K562 (cell line): ENCODE measurements around the gene SLC7A1. TPM values are rescaled to one million over a fixed set of nuclear protein-coding genes. Genes with fewer than 3 reads are reported as not detected.

ENCODE experiments used
- ATAC-seq: fragments of 200-7000 bp; cut with Tn5 transposase; 3 replicates; pipeline ENCODE4 v1.9.1; 2020; ENCODE audit warnings: moderate library complexity
- BruUV-seq: library from RNA; stranded (reverse); fragments of 400-500 nt; replicated peaks from 2 replicates; lab custom pipeline; 2021; lab: Mats Ljungman, UMichigan
- CTCF ChIA-PET: fragments of 300-600 bp; formaldehyde crosslinking; extraction: SDS; loops from one replicate; lab custom pipeline; 2021; ENCODE audit warnings: low intra/inter-chr PET ratio; lab: Yijun Ruan, JAX
- POLR2A ChIA-PET: fragments of 300-600, 350-650 bp; sonication (Branson Sonifier 250); formaldehyde crosslinking; extraction: SDS; loops from one replicate; lab custom pipeline; 2021; ENCODE audit warnings: antibody characterized with exemption, inconsistent platforms; lab: Yijun Ruan, JAX
- DNase-seq, 4 experiments: peaks; one replicate each; pipeline versions ENCODE4 v3.0.0 to v3.0.0-alpha.2; 2011 to 2018; ENCODE audit warnings: low spot score in 3 of 4, mixed read lengths in 3 of 4; ENCODE audit errors: extremely low read depth in 1 of 4
- FAIRE-seq: peaks from 2 replicates; lab custom pipeline; 2011; peaks lifted over from hg19 to GRCh38; lab: Jason Lieb, UNC
- H2AFZ ChIP-seq: 2 replicates; pipeline ENCODE4 v1.6.0; 2011; ENCODE audit warnings: low read depth, low read length, control low read depth, inconsistent platforms
- H3K27ac ChIP-seq: fragments of 200-600 bp; 3 replicates; pipeline ENCODE4 v1.8.0; 2011; ENCODE audit warnings: low read depth, mild to moderate bottlenecking, control low read depth, inconsistent platforms, low read length, moderate library complexity, mixed read lengths; ENCODE audit errors: extremely low read depth
- H3K27me3 ChIP-seq, 2 experiments: fragments of 300-600 bp in 1 of 2; 2 replicates in 1 of 2; 3 replicates in 1 of 2; pipeline versions ENCODE4 v1.6.0 to v1.8.0; 2011; ENCODE audit warnings: inconsistent platforms in 2 of 2, low read length in 2 of 2, mild to moderate bottlenecking in 1 of 2, mixed read lengths in 1 of 2, moderate library complexity in 1 of 2; ENCODE audit not compliant: control insufficient read depth in 2 of 2, insufficient read depth in 2 of 2
- H3K36me3 ChIP-seq: fragments of 300-600 bp; 3 replicates; pipeline ENCODE4 v1.8.0; 2011; ENCODE audit warnings: mild to moderate bottlenecking, low read length, inconsistent platforms; ENCODE audit not compliant: control insufficient read depth, insufficient read depth
- H3K4me1 ChIP-seq, 2 experiments: fragments of 200-600 bp in 1 of 2; replicated peaks in 1 of 2; 2 replicates in 1 of 2; 3 replicates in 1 of 2; pipeline versions ENCODE4 v1.5.1 to v1.8.0; 2011; ENCODE audit warnings: inconsistent platforms in 2 of 2, low read length in 2 of 2, mild to moderate bottlenecking in 1 of 2, mixed read lengths in 1 of 2, moderate library complexity in 1 of 2; ENCODE audit not compliant: control insufficient read depth in 2 of 2, insufficient read depth in 2 of 2
- H3K4me2 ChIP-seq: 2 replicates; pipeline ENCODE4 v1.6.1; 2011; ENCODE audit warnings: low read length, control low read depth, inconsistent platforms, mixed read lengths; ENCODE audit not compliant: insufficient read depth
- H3K4me3 ChIP-seq: fragments of 200-600 bp; sonication (generic), shearing (Covaris generic); 2 replicates; pipeline ENCODE4 v1.5.1; 2016; ENCODE audit warnings: control low read depth, inconsistent platforms
- H3K79me2 ChIP-seq: fragments of 200-600 bp; 3 replicates; pipeline ENCODE4 v1.8.0; 2011; ENCODE audit warnings: low read length, inconsistent platforms; ENCODE audit not compliant: control insufficient read depth, insufficient read depth
- H3K9ac ChIP-seq, 2 experiments: 2 replicates each; pipeline versions ENCODE4 v1.6.0 to v1.6.1; 2011; ENCODE audit warnings: low read depth in 2 of 2, low read length in 2 of 2, control low read depth in 1 of 2, inconsistent platforms in 1 of 2, mild to moderate bottlenecking in 1 of 2, mixed read lengths in 1 of 2; ENCODE audit not compliant: insufficient read depth in 1 of 2
- H3K9me1 ChIP-seq: one replicate; pipeline ENCODE4 v1.6.0; 2011; ENCODE audit warnings: inconsistent platforms, mild to moderate bottlenecking, low read length, moderate library complexity; ENCODE audit not compliant: control insufficient read depth, insufficient read depth
- H3K9me3 ChIP-seq: replicated peaks from 2 replicates; pipeline ENCODE4 v1.5.1; 2011; ENCODE audit warnings: low read depth, low read length, inconsistent platforms; ENCODE audit not compliant: control insufficient read depth, insufficient read depth
- H4K20me1 ChIP-seq: replicated peaks from 2 replicates; pipeline ENCODE4 v1.6.1; 2011; ENCODE audit warnings: low read length, inconsistent platforms, mixed read lengths; ENCODE audit not compliant: control insufficient read depth, insufficient read depth
- CTCF ChIP-seq, 3 experiments: IDR thresholded peaks in 2 of 3; conservative IDR thresholded peaks in 1 of 3; 2 replicates each; pipeline ENCODE4 v1.5.1; 2011 to 2012; ENCODE audit warnings: low read length in 3 of 3, mild to moderate bottlenecking in 3 of 3, control low read depth in 2 of 3, improper control_type of control experiment in 1 of 3, inconsistent platforms in 1 of 3, low read depth in 1 of 3, mixed read lengths in 1 of 3, moderate library complexity in 1 of 3; ENCODE audit not compliant: insufficient read depth in 2 of 3
- KLF13 ChIP-seq: fragments of 450-650 bp; IDR thresholded peaks from 2 replicates; pipeline ENCODE4 v1.6.1; 2016; ENCODE audit warnings: missing genetic modification characterization, low read depth, mild to moderate bottlenecking, missing compliant biosample characterization, moderate library complexity, borderline replicate concordance
- PHF21A ChIP-seq: fragments of 450-650 bp; IDR thresholded peaks from 2 replicates; pipeline ENCODE4 v1.6.1; 2017; ENCODE audit warnings: low read depth, borderline replicate concordance
- TBP ChIP-seq: optimal IDR thresholded peaks from 2 replicates; pipeline ENCODE3; 2011; ENCODE audit warnings: low read depth, low read length, improper control_type of control experiment
- ZNF197 ChIP-seq: fragments of 200-800 bp; sonication (Bioruptor generic); IDR thresholded peaks from 2 replicates; pipeline ENCODE4 v1.6.1; 2016; ENCODE audit warnings: low read depth, missing genetic modification characterization, missing compliant biosample characterization
- WGBS: fragments of 100-300 bp; shearing (Covaris generic); methylation state at CpG from one replicate; pipeline ENCODE4 v1.1.6; 2016; ENCODE audit warnings: low coverage, mixed read lengths; ENCODE audit not compliant: insufficient coverage; ENCODE audit errors: missing lambda C conversion rate; 5-methylcytosine and 5-hydroxymethylcytosine counted together
- in situ Hi-C: fragments of 300-500 bp; cut with MboI; formaldehyde crosslinking; loops from 4 replicates; pipeline ENCODE4 v1.15.0; 2018; ENCODE audit warnings: inconsistent platforms, mixed read lengths
- intact Hi-C: fragments of 100-400 bp; cut with micrococcal nuclease; formaldehyde crosslinking; loops from 2 replicates; pipeline ENCODE4 v1.14.2; 2022
- polyA plus RNA-seq, 8 experiments: library from polyadenylated mRNA; depleted of rRNA in 4 of 8; stranded (reverse) in 5 of 8; unstranded in 3 of 8; fragments of >200 nt; fragmentation: Nextera tagmentation in 2 of 8; fragmentation: Illumina TruSeq in 1 of 8; extraction: Ambion mirVana in 2 of 8; extraction: Trizol in 1 of 8; gene quantifications; 2 replicates each; pipeline versions ENCODE4 v1.2.1 to v1.2.3, GENCODE V29; 2011 to 2014; ENCODE audit warnings: inconsistent platforms in 1 of 8, missing spikeins in 1 of 8
- total RNA-seq, 7 experiments: library from RNA; depleted of rRNA in 6 of 7; stranded (reverse); fragments of >200 nt in 6 of 7; fragmentation: Illumina TruSeq in 2 of 7; extraction: Trizol in 2 of 7; gene quantifications; 2 replicates each; pipeline versions ENCODE4 v1.2.1 to v1.2.3, GENCODE V29; 2011 to 2021; ENCODE audit warnings: low replicate concordance in 1 of 7
- TF ChIP-seq, protein P1 (sequence below), 2 experiments: fragments of 450-650 bp; IDR thresholded peaks; 2 replicates each; pipeline ENCODE4 v1.6.1; 2016
- TF ChIP-seq, protein P2 (sequence below): sonication (generic); formaldehyde crosslinking; IDR thresholded peaks from 2 replicates; pipeline ENCODE4 v1.9.0; 2022; ENCODE audit warnings: mild to moderate bottlenecking, missing genetic modification reagents

The SLC7A1 gene
- total and polyA plus RNA-seq, 9 of the 15 experiments (the other 6 are each of a cell fraction or from before 2014, with no cell fraction given): 3.3 to 69.7 (median 10.8) TPM

GRCh38 chr13:29591310-29591709, 4.2 kb downstream of the SLC7A1 start:
- Histone ChIP-seq H3K27me3 (no peaks in the 10 kb centered on the region), H3K79me2 (peaks cover 89% of the 10 kb centered on the region), H3K27ac (no peak overlapping the region), H3K9me3 (no peaks in the 10 kb centered on the region), H2AFZ (no peak overlapping the region), H3K36me3 (peaks cover 27% of the 10 kb centered on the region; the same call in 2 of the 3 replicates), H4K20me1 (peaks cover 62% of the 10 kb centered on the region), H3K4me1 (peaks cover 10 to 25% of the 10 kb centered on the region in 2 experiments; a peak in 4 of 5 replicates), H3K4me2 (no peak overlapping the region), H3K9ac (0 out of 4 replicates have a peak overlapping the region, but pooled peaks of 1 of the 2 experiments have one; percentile 22), H3K4me3 (no peak overlapping the region), H3K9me1 (peaks cover 16% of the 10 kb centered on the region)
- no peak for DNase-seq
- no peak for ATAC-seq
- TF ChIP-seq, protein P1, sequence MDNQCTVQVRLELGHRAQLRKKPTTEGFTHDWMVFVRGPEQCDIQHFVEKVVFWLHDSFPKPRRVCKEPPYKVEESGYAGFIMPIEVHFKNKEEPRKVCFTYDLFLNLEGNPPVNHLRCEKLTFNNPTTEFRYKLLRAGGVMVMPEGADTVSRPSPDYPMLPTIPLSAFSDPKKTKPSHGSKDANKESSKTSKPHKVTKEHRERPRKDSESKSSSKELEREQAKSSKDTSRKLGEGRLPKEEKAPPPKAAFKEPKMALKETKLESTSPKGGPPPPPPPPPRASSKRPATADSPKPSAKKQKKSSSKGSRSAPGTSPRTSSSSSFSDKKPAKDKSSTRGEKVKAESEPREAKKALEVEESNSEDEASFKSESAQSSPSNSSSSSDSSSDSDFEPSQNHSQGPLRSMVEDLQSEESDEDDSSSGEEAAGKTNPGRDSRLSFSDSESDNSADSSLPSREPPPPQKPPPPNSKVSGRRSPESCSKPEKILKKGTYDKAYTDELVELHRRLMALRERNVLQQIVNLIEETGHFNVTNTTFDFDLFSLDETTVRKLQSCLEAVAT (IDR thresholded peaks at IDR 0.05): no peak
- TF ChIP-seq PHF21A: no peak
- TF ChIP-seq, protein P2, sequence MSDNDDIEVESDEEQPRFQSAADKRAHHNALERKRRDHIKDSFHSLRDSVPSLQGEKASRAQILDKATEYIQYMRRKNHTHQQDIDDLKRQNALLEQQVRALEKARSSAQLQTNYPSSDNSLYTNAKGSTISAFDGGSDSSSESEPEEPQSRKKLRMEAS (CRISPR knock-in tag): no peak
- in situ Hi-C loops (no loop called here), intact Hi-C loops (no loop called here)
- no TSS peak for BruUV-seq
- ChIA-PET POLR2A (interaction anchor here (0.9 kb wide), 1 partner anchor 28 kb away, joined by 3 read pairs; no protein-coding TSS in a partner anchor), CTCF (no interaction called here)
- whole genome bisulfite sequencing: 48% methylated on average over 5 of the region's 5 CpGs
- no peak for FAIRE-seq

GRCh38 chr13:29589967-29590366, 5.5 kb downstream of the SLC7A1 start:
- Histone ChIP-seq H2AFZ (no peak overlapping the region), H3K36me3 (peaks cover 29% of the 10 kb centered on the region; the same call in 2 of the 3 replicates), H3K4me1 (peaks cover 10 to 18% of the 10 kb centered on the region in 2 experiments; a peak in 4 of 5 replicates), H3K79me2 (peaks cover 100% of the 10 kb centered on the region), H3K27me3 (no peaks in the 10 kb centered on the region), H3K9ac (no peak overlapping the region), H4K20me1 (peaks cover 75% of the 10 kb centered on the region), H3K27ac (no peak overlapping the region), H3K4me2 (no peak overlapping the region), H3K9me3 (no peaks in the 10 kb centered on the region), H3K4me3 (no peak overlapping the region), H3K9me1 (peaks cover 16% of the 10 kb centered on the region)
- no peak for DNase-seq
- no TSS peak for BruUV-seq
- in situ Hi-C loops: no loop called here
- CTCF ChIA-PET: no interaction called here
- POLR2A ChIA-PET: no interaction called here
- no peak for TF ChIP-seq TBP
- 0 out of 6 replicates have a peak, but pooled peaks of 1 of the 3 experiments have one; percentile 18 for TF ChIP-seq CTCF (IDR thresholded peaks at IDR 0.05 in 2 of 3, conservative IDR thresholded peaks at IDR 0.05 in 1 of 3; ENCODE audit: insufficient read depth in 2 of 3, low read depth in 1 of 3, low read length in 3 of 3)
- TF ChIP-seq KLF13 (tag): no peak
- no peak for TF ChIP-seq ZNF197 (CRISPR knock-in tag)
- no peak for ATAC-seq
- FAIRE-seq: no peak
- intact Hi-C loops: no loop called here
- WGBS: 72% methylated on average over 6 of the region's 7 CpGs
